ENCODE results near the gene ATG9A. TPM values are rescaled to one million over a fixed set of nuclear protein-coding genes. Genes with fewer than 3 reads are reported as not detected.

The ATG9A gene
- total and polyA plus RNA-seq, 7 experiments from 2014 or later, result 14.0 to 66.0 (median 53.5) TPM

DNA sequence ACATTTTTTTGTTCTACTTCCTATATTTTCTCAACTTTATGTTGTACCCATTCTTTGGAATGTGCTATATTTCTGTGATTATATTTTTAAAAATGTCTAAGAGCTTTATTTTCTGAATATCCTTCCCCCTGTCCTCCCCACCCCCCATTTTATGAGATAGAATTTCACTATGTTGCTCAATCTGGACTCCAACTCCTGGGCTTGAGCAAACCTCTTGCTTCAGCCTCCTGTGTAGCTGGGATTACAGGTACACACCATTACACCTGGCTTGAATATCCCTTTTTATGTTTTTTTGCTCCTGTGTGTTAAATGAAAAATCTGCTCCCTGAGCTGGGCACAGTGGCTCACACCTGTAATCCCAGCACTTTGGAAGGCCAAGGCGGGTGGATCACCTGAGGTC is 32.0 kb downstream of the ATG9A start:
- Histone ChIP-seq H3K9me3 (ENCODE audit: control insufficient read depth in 2 of 3, low read length in 3 of 3) (no peaks in the 10 kb centered on the region), H3K36me3 (ENCODE audit: control insufficient read depth in 2 of 3, insufficient read depth in 3 of 3, low read length in 3 of 3) (no peaks in the 10 kb centered on the region), H3K27ac (ENCODE audit: low read depth, low read length) (no peak overlapping the region), H3K4me3 (ENCODE audit: low read length) (no peak overlapping the region), H3K27me3 (ENCODE audit: control insufficient read depth in 2 of 2, insufficient read depth in 2 of 2, low read length in 2 of 2) (no peaks in the 10 kb centered on the region), H3K4me1 (ENCODE audit: control insufficient read depth in 2 of 2, insufficient read depth in 2 of 2, low read length in 2 of 2) (peaks cover 4 to 9% of the 10 kb centered on the region in 2 donors)
- H3K27ac Mint-ChIP-seq, result peak overlapping the region in 1 of 9 donors; percentile 45
- ChIA-PET CTCF (interaction anchor here (0.6 kb wide), 1 partner anchor 16 kb away, joined by 3 read pairs; no protein-coding TSS in a partner anchor), POLR2A (interaction anchor here (1.2 to 6.8 kb wide), 4 partner anchors 9 to 21 kb away, joined by 4 to 35 read pairs (median 6); partner anchors contain the start of genes CNPPD1 and ZFAND2B)
- no peak for ATAC-seq
- intact Hi-C loops (cut with micrococcal nuclease), result no loop called here
- peaks cover 0 to 3% (median 0%) of the 10 kb centered on the region in 11 donors for H3K9me3 Mint-ChIP-seq
- no peak for DNase-seq
- peaks cover 6 to 22% (median 12%) of the 10 kb centered on the region in 7 donors for H3K4me1 Mint-ChIP-seq
- H3K4me3 Mint-ChIP-seq, result no peak overlapping the region
- peaks cover 0 to 12% (median 10%) of the 10 kb centered on the region in 5 donors for H3K27me3 Mint-ChIP-seq
- peaks cover 0 to 2% (median 0%) of the 10 kb centered on the region in 5 donors for H3K36me3 Mint-ChIP-seq

DNA sequence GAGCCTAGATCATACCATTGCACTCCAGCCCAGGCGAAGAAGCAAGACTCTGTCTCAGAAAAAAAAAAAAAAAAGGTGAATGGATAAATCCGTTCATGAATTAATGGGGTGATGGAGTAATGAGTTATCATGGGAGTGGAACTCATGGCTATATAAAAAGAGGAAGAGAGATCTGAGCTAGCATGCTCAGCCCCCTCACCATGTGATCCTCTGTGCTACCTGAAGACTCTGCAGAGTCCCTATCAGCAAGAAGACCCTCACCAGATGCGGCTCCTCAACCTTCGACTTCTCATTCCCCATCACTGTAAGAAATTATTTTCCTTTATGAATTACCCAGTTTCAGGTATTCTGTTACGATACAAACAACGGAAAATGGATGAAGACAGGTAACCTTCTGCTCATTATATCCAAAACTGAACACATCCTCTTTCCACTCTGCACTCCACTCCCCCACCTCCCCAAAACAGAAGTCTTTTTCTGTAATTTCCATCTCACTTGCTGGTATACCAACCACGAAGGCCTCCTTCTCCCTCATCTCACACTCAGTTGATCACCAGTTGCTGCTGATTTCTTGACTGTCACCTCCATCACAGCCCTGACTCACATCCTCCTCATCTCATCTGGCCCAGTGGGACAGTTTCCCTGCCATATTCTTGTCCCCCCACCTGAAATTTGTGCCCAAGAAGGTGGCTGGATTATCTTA is 42.5 kb downstream of the ATG9A start:
- Mint-ChIP-seq H3K27ac (peak overlapping the region in 6 of 9 donors; percentile 5 to 46 (median 24)), H3K36me3 (peaks cover 0 to 21% (median 9%) of the 10 kb centered on the region in 5 donors), H3K4me3 (no peak overlapping the region), H3K4me1 (peaks cover 9 to 23% (median 19%) of the 10 kb centered on the region in 7 donors), H3K9me3 (no peaks in the 10 kb centered on the region), H3K27me3 (no peaks in the 10 kb centered on the region)
- Histone ChIP-seq H3K4me1 (ENCODE audit: control insufficient read depth in 2 of 2, insufficient read depth in 2 of 2, low read length in 2 of 2) (peaks cover 3 to 9% of the 10 kb centered on the region in 2 donors), H3K36me3 (ENCODE audit: control insufficient read depth in 2 of 3, insufficient read depth in 3 of 3, low read length in 3 of 3) (peaks cover 11 to 33% (median 25%) of the 10 kb centered on the region in 3 experiments), H3K4me3 (ENCODE audit: low read length) (no peak overlapping the region), H3K9me3 (ENCODE audit: control insufficient read depth in 2 of 3, low read length in 3 of 3) (no peaks in the 10 kb centered on the region), H3K27ac (ENCODE audit: low read depth, low read length) (no peak overlapping the region), H3K27me3 (ENCODE audit: control insufficient read depth in 2 of 2, insufficient read depth in 2 of 2, low read length in 2 of 2) (no peaks in the 10 kb centered on the region)
- intact Hi-C loops (cut with micrococcal nuclease), result no loop called here
- DNase-seq (peak in 1 of 9 donors; percentile 19), ATAC-seq (no peak)
- CTCF ChIA-PET, result no interaction called here
- POLR2A ChIA-PET, result interaction anchor here (1.1 kb wide), 1 partner anchor 10 kb away, joined by 4 read pairs; the partner anchor contains the start of gene CNPPD1

DNA sequence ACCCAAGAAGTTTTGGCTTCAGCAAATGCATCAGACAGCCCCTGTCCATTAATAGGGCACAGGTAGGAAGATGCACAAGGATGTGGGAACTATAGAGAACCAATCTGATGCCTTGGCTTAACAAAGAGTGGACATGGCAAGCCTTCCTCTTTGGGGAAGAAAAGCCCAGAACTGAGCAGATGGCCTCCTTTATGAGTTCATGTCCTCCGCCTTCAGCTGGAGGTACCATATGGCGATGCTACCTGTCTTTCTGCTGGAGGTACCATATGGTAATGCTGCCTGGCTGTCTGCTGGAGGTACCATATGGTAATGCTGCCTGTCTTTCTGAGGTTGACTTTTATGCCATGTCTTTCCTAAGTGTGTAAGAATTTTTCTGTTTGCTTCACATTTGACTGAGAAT is 45.3 kb downstream of the ATG9A start:
- no peaks in the 10 kb centered on the region for H3K27me3 Mint-ChIP-seq
- H3K4me3 Mint-ChIP-seq, result no peak overlapping the region
- ATAC-seq (no peak), DNase-seq (peak in 1 of 9 donors; percentile 12)
- H3K4me1 ChIP-seq (ENCODE audit: control insufficient read depth in 2 of 2, insufficient read depth in 2 of 2, low read length in 2 of 2), result peaks cover 14 to 21% of the 10 kb centered on the region in 2 donors
- POLR2A ChIA-PET, result interaction anchor here (0.8 to 5.4 kb wide), 3 partner anchors 14 to 22 kb away, joined by 4 to 47 read pairs (median 4); partner anchors contain the start of gene ZFAND2B
- no peaks in the 10 kb centered on the region for H3K9me3 ChIP-seq (ENCODE audit: control insufficient read depth in 2 of 3, low read length in 3 of 3)
- CTCF ChIA-PET, result interaction anchor here (2.2 kb wide), 1 partner anchor 12 kb away, joined by 6 read pairs; no protein-coding TSS in a partner anchor
- peaks cover 30 to 51% (median 46%) of the 10 kb centered on the region in 7 donors for H3K4me1 Mint-ChIP-seq
- peaks cover 0 to 38% (median 12%) of the 10 kb centered on the region in 5 donors for H3K36me3 Mint-ChIP-seq
- no peaks in the 10 kb centered on the region for H3K27me3 ChIP-seq (ENCODE audit: control insufficient read depth in 2 of 2, insufficient read depth in 2 of 2, low read length in 2 of 2)
- no peaks in the 10 kb centered on the region for H3K9me3 Mint-ChIP-seq
- no peak overlapping the region for H3K4me3 ChIP-seq (ENCODE audit: low read length)
- peaks cover 24 to 58% (median 35%) of the 10 kb centered on the region in 3 experiments for H3K36me3 ChIP-seq (ENCODE audit: control insufficient read depth in 2 of 3, insufficient read depth in 3 of 3, low read length in 3 of 3)
- peak overlapping the region; percentile 8 for H3K27ac ChIP-seq (ENCODE audit: low read depth, low read length)
- peak overlapping the region in 6 of 9 donors; percentile 2 to 67 (median 22) for H3K27ac Mint-ChIP-seq
- intact Hi-C loops (cut with micrococcal nuclease), result no loop called here

DNA sequence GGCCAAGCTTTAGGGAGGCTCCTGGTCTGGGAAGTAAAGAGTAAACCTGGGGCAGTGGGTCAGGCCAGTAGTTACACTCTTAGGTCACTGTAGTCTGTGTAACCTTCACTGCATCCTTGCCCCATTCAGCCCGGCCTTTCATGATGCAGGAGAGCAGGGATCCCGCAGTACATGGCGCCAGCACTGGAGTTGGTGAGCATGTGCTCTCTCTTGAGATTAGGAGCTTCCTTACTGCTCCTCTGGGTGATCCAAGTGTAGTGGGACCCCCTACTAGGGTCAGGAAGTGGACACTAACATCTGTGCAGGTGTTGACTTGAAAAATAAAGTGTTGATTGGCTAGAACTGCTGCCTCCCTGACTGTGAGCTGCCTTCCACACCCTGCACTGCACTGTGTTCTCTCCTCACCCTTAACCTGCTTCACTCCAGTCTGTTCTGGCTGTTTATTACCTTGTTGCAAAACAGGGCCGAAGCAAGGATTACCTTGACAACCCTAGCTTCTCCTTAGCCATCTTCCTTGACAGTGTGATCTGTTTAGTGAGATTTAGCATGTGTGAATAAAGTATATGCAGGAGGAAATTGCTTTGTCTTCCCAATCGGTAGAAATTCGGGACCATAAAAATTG is 46.2 kb downstream of the ATG9A start:
- Histone ChIP-seq H3K4me3 (ENCODE audit: low read length) (no peak overlapping the region), H3K27me3 (ENCODE audit: control insufficient read depth in 2 of 2, insufficient read depth in 2 of 2, low read length in 2 of 2) (no peaks in the 10 kb centered on the region), H3K9me3 (ENCODE audit: control insufficient read depth in 2 of 3, low read length in 3 of 3) (no peaks in the 10 kb centered on the region), H3K4me1 (ENCODE audit: control insufficient read depth in 2 of 2, insufficient read depth in 2 of 2, low read length in 2 of 2) (peaks cover 18 to 26% of the 10 kb centered on the region in 2 donors), H3K27ac (ENCODE audit: low read depth, low read length) (no peak overlapping the region), H3K36me3 (ENCODE audit: control insufficient read depth in 2 of 3, insufficient read depth in 3 of 3, low read length in 3 of 3) (peaks cover 24 to 58% (median 35%) of the 10 kb centered on the region in 3 experiments)
- Mint-ChIP-seq H3K9me3 (peaks cover 0 to 1% (median 0%) of the 10 kb centered on the region in 11 donors), H3K27me3 (no peaks in the 10 kb centered on the region), H3K4me1 (peaks cover 34 to 57% (median 51%) of the 10 kb centered on the region in 7 donors), H3K27ac (peak overlapping the region in 8 of 9 donors; percentile 27 to 75 (median 66)), H3K4me3 (peak overlapping the region in 3 of 10 donors; percentile 4 to 98 (median 32)), H3K36me3 (peaks cover 0 to 39% (median 12%) of the 10 kb centered on the region in 5 donors)
- no peak for ATAC-seq
- CTCF ChIA-PET, result interaction anchor here (0.9 kb wide), 2 partner anchors 12 to 24 kb away, joined by 3 read pairs; no protein-coding TSS in a partner anchor
- intact Hi-C loops (cut with micrococcal nuclease), result no loop called here
- POLR2A ChIA-PET, result interaction anchor here (0.6 to 5.4 kb wide), 4 partner anchors 15 to 35 kb away, joined by 4 to 47 read pairs (median 4); partner anchors contain the start of gene ZFAND2B
- peak in 1 of 9 donors; percentile 16 for DNase-seq

DNA sequence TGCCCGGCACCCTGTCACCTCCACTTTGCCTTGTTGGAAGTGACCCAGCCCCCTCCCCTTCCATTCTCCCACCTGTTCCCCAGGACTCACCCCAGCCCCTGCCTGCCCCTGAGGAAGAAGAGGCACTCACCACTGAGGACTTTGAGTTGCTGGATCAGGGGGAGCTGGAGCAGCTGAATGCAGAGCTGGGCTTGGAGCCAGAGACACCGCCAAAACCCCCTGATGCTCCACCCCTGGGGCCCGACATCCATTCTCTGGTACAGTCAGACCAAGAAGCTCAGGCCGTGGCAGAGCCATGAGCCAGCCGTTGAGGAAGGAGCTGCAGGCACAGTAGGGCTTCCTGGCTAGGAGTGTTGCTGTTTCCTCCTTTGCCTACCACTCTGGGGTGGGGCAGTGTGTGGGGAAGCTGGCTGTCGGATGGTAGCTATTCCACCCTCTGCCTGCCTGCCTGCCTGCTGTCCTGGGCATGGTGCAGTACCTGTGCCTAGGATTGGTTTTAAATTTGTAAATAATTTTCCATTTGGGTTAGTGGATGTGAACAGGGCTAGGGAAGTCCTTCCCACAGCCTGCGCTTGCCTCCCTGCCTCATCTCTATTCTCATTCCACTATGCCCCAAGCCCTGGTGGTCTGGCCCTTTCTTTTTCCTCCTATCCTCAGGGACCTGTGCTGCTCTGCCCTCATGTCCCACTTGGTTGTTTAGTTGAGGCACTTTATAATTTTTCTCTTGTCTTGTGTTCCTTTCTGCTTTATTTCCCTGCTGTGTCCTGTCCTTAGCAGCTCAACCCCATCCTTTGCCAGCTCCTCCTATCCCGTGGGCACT is 46.9 kb downstream of the ATG9A start:
- H3K4me1 Mint-ChIP-seq, result peaks cover 35 to 58% (median 54%) of the 10 kb centered on the region in 7 donors
- DNase-seq, result peak in 1 of 9 donors; percentile 12
- H3K9me3 Mint-ChIP-seq, result peaks cover 0 to 1% (median 0%) of the 10 kb centered on the region in 11 donors
- peak overlapping the region in 5 of 10 donors; percentile 10 to 98 (median 32) for H3K4me3 Mint-ChIP-seq
- H3K36me3 ChIP-seq (ENCODE audit: control insufficient read depth in 2 of 3, insufficient read depth in 3 of 3, low read length in 3 of 3), result peaks cover 24 to 58% (median 35%) of the 10 kb centered on the region in 3 experiments
- intact Hi-C loops (cut with micrococcal nuclease), result no loop called here
- no peaks in the 10 kb centered on the region for H3K27me3 Mint-ChIP-seq
- H3K27ac Mint-ChIP-seq, result peak overlapping the region in 8 of 9 donors; percentile 41 to 78 (median 66)
- no peaks in the 10 kb centered on the region for H3K27me3 ChIP-seq (ENCODE audit: control insufficient read depth in 2 of 2, insufficient read depth in 2 of 2, low read length in 2 of 2)
- no peaks in the 10 kb centered on the region for H3K9me3 ChIP-seq (ENCODE audit: control insufficient read depth in 2 of 3, low read length in 3 of 3)
- ChIA-PET POLR2A (interaction anchor here (0.6 to 5.4 kb wide), 7 partner anchors 11 to 97 kb away, joined by 3 to 47 read pairs (median 5); partner anchors contain the start of genes DNAJB2 and ZFAND2B), CTCF (interaction anchor here (0.9 to 1.9 kb wide), 6 partner anchors 9 to 24 kb away, joined by 3 to 7 read pairs (median 4); partner anchors contain the start of genes NHEJ1 and ZFAND2B)
- H3K27ac ChIP-seq (ENCODE audit: low read depth, low read length), result peak overlapping the region; percentile 38
- no peak overlapping the region for H3K4me3 ChIP-seq (ENCODE audit: low read length)
- ATAC-seq, result no peak
- H3K36me3 Mint-ChIP-seq, result peaks cover 0 to 39% (median 12%) of the 10 kb centered on the region in 5 donors
- H3K4me1 ChIP-seq (ENCODE audit: control insufficient read depth in 2 of 2, insufficient read depth in 2 of 2, low read length in 2 of 2), result peaks cover 20 to 26% of the 10 kb centered on the region in 2 donors

Measured in naive thymus-derived CD4-positive, alpha-beta T cell (primary cell).